GM18511 (cell line): ENCODE results near the gene ETNK2.
"Not testable (repeated sequence)": the region's sequence is repeated elsewhere in the genome, so short reads cannot be mapped to it uniquely, and the experiment has no call there.

ENCODE experiments used
- ATAC-seq: cut with Tn5 transposase; IDR thresholded peaks from one replicate; pipeline ENCODE4 v1.9.1; 2021; ENCODE audit warnings: mild to moderate bottlenecking, moderate library complexity; ENCODE audit not compliant: unreplicated experiment

ETNK2 gene

GRCh38 chr1:204102739-204103430, 49.0 kb downstream of the ETNK2 start:
- no peak for ATAC-seq

GRCh38 chr1:204102029-204102611, 49.7 kb downstream of the ETNK2 start:
- no peak for ATAC-seq

- not testable (repeated sequence) for ATAC-seq
Observed at GRCh38 chr1:204099754-204100153, 52.1 kb downstream of the ETNK2 start.

- no peak for ATAC-seq
Observed at GRCh38 chr1:204098683-204099082, 53.2 kb downstream of the ETNK2 start.

- ATAC-seq: no peak
Observed at GRCh38 chr1:204096931-204097330, 54.9 kb downstream of the ETNK2 start.

GRCh38 chr1:204094856-204095634, 56.8 kb downstream of the ETNK2 start:
- ATAC-seq: no peak

- ATAC-seq: no peak
Observed at GRCh38 chr1:204094313-204094729, 57.5 kb downstream of the ETNK2 start.

- no peak for ATAC-seq
Observed at GRCh38 chr1:204093781-204094180, 58.1 kb downstream of the ETNK2 start.

- ATAC-seq: no peak
Observed at GRCh38 chr1:204093421-204093717, 58.5 kb downstream of the ETNK2 start.

GRCh38 chr1:204092632-204093420, 59.0 kb downstream of the ETNK2 start:
- ATAC-seq: no peak

- no peak for ATAC-seq
Observed at GRCh38 chr1:204091787-204092312, 60.0 kb downstream of the ETNK2 start.

- no peak for ATAC-seq
Observed at GRCh38 chr1:204091066-204091465, 60.8 kb downstream of the ETNK2 start.

- ATAC-seq: not testable (repeated sequence)
Observed at GRCh38 chr1:204090132-204090531, 61.7 kb downstream of the ETNK2 start.

- no peak for ATAC-seq
Observed at GRCh38 chr1:204089044-204089751, 62.6 kb downstream of the ETNK2 start.

- no peak for ATAC-seq
Observed at GRCh38 chr1:204088596-204088995, 63.2 kb downstream of the ETNK2 start.

- no peak for ATAC-seq
Observed at GRCh38 chr1:204087893-204088528, 63.8 kb downstream of the ETNK2 start.

GRCh38 chr1:204087181-204087892, 64.5 kb downstream of the ETNK2 start:
- ATAC-seq: no peak

GRCh38 chr1:204085876-204086275, 66.0 kb downstream of the ETNK2 start:
- no peak for ATAC-seq

GRCh38 chr1:204084247-204084772, 67.5 kb downstream of the ETNK2 start:
- no peak for ATAC-seq
